HepG2 (cell line): Measurements from ENCODE around the gene CDC42EP5. TPM values are rescaled to one million over a fixed set of nuclear protein-coding genes. Genes with fewer than 3 reads are reported as not detected.

Source experiments
- ATAC-seq: fragments of 200-7000 bp; cut with Tn5 transposase; 3 replicates; pipeline ENCODE4 v1.9.1; 2020; ENCODE audit warnings: mild to moderate bottlenecking, moderate library complexity
- BruUV-seq: library from RNA; stranded (reverse); fragments of 400-500 nt; replicated peaks from 2 replicates; lab custom pipeline; 2021; lab: Mats Ljungman, UMichigan
- CTCF ChIA-PET: fragments of 300-600 bp; formaldehyde crosslinking; extraction: SDS; loops from one replicate; lab custom pipeline; 2021; ENCODE audit warnings: low total read pairs, inconsistent platforms, low intra/inter-chr PET ratio; lab: Yijun Ruan, JAX
- POLR2A ChIA-PET: fragments of 350-600 bp; sonication (Branson Sonifier 250); formaldehyde crosslinking; loops from one replicate; lab custom pipeline; 2020; ENCODE audit warnings: antibody characterized with exemption, inconsistent platforms; lab: Yijun Ruan, JAX
- DNase-seq: peaks from one replicate; pipeline ENCODE4 v3.0.0-alpha.2; 2015; ENCODE audit warnings: low spot score
- FAIRE-seq: peaks from 3 replicates; lab custom pipeline; 2011; peaks lifted over from hg19 to GRCh38; lab: Jason Lieb, UNC
- H2AFZ ChIP-seq: one replicate; pipeline ENCODE4 v1.6.1; 2011; ENCODE audit warnings: low read length, inconsistent platforms
- H3K27ac ChIP-seq: fragments of 300-600 bp; 3 replicates; pipeline ENCODE4 v1.8.0; 2011; ENCODE audit warnings: mixed run types, mild to moderate bottlenecking, mixed read lengths, low read length, inconsistent platforms; ENCODE audit not compliant: insufficient read depth; ENCODE audit errors: extremely low read length
- H3K27me3 ChIP-seq, 2 experiments: fragments of 200-600 bp in 1 of 2; 2 replicates in 1 of 2; 3 replicates in 1 of 2; pipeline versions ENCODE4 v1.6.0 to v1.8.0; 2011; ENCODE audit warnings: low read length in 2 of 2, mild to moderate bottlenecking in 2 of 2, moderate library complexity in 2 of 2, inconsistent platforms in 1 of 2; ENCODE audit not compliant: insufficient read depth in 2 of 2, control insufficient read depth in 1 of 2
- H3K36me3 ChIP-seq, 2 experiments: fragments of 200-600 bp in 1 of 2; replicated peaks in 1 of 2; 2 replicates in 1 of 2; 3 replicates in 1 of 2; pipeline versions ENCODE4 v1.5.1 to v1.8.0; 2011; ENCODE audit warnings: low read length in 2 of 2, inconsistent platforms in 1 of 2; ENCODE audit not compliant: insufficient read depth in 2 of 2, control insufficient read depth in 1 of 2
- H3K4me1 ChIP-seq: 2 replicates; pipeline ENCODE4 v1.5.1; 2012; ENCODE audit warnings: low read length, inconsistent platforms; ENCODE audit not compliant: insufficient read depth
- H3K4me2 ChIP-seq: 2 replicates; pipeline ENCODE4 v1.6.0; 2011; ENCODE audit warnings: low read depth, low read length, inconsistent platforms
- H3K4me3 ChIP-seq, 3 experiments: fragments of 200-600 bp in 1 of 3; sonication (generic), shearing (Covaris generic) in 1 of 3; replicated peaks in 1 of 3; 2 replicates each; pipeline ENCODE4 v1.5.1; 2011 to 2016; ENCODE audit warnings: low read length in 3 of 3, inconsistent platforms in 2 of 3, low read depth in 2 of 3, mild to moderate bottlenecking in 2 of 3, control low read depth in 1 of 3, mixed read lengths in 1 of 3; ENCODE audit not compliant: insufficient read depth in 1 of 3
- H3K79me2 ChIP-seq: one replicate; pipeline ENCODE4 v1.6.1; 2011; ENCODE audit warnings: low read length, inconsistent platforms; ENCODE audit not compliant: insufficient read depth
- H3K9ac ChIP-seq: 2 replicates; pipeline ENCODE4 v1.6.0; 2011; ENCODE audit warnings: mild to moderate bottlenecking, low read depth, low read length, inconsistent platforms; ENCODE audit not compliant: insufficient read depth
- H3K9me3 ChIP-seq: 2 replicates; pipeline ENCODE4 v1.5.1; 2012; ENCODE audit warnings: mild to moderate bottlenecking, low read length
- H4K20me1 ChIP-seq: 2 replicates; pipeline ENCODE4 v1.6.0; 2011; ENCODE audit warnings: inconsistent platforms, mild to moderate bottlenecking, low read length, moderate library complexity; ENCODE audit not compliant: insufficient read depth
- AFF4 ChIP-seq: sonication (generic); formaldehyde crosslinking; IDR thresholded peaks from 2 replicates; pipeline ENCODE4 v1.4.0; 2020; ENCODE audit warnings: missing genetic modification reagents
- DBP ChIP-seq: sonication (generic); formaldehyde crosslinking; IDR thresholded peaks from 2 replicates; pipeline ENCODE4 v1.4.0; 2020; ENCODE audit warnings: missing genetic modification reagents; ENCODE audit errors: not compliant biosample characterization
- DMTF1 ChIP-seq: sonication (generic); formaldehyde crosslinking; IDR thresholded peaks from 2 replicates; pipeline ENCODE4 v1.4.0; 2020; ENCODE audit warnings: mild to moderate bottlenecking, missing genetic modification reagents
- KAT2B ChIP-seq: fragments of 150-350 bp; IDR thresholded peaks from 2 replicates; pipeline ENCODE4 v1.6.1; 2014; ENCODE audit warnings: low read depth, low read length, borderline replicate concordance
- POGK ChIP-seq: sonication (generic); formaldehyde crosslinking; conservative IDR thresholded peaks from 2 replicates; pipeline ENCODE4 v1.8.0; 2022; ENCODE audit warnings: mild to moderate bottlenecking, moderate library complexity, missing genetic modification reagents
- PREB ChIP-seq: sonication (generic); formaldehyde crosslinking; IDR thresholded peaks from 2 replicates; pipeline ENCODE4 v1.4.0; 2020; ENCODE audit warnings: missing genetic modification reagents
- RFX1 ChIP-seq: fragments of 450-650 bp; IDR thresholded peaks from 2 replicates; pipeline ENCODE4 v1.6.1; 2017
- ZFP36L1 ChIP-seq: sonication (generic); formaldehyde crosslinking; IDR thresholded peaks from 2 replicates; pipeline ENCODE4 v1.8.0; 2022; ENCODE audit warnings: mild to moderate bottlenecking, missing genetic modification reagents, moderate library complexity
- ZFP91 ChIP-seq: sonication (generic); formaldehyde crosslinking; IDR thresholded peaks from 2 replicates; pipeline ENCODE4 v1.9.0; 2022; ENCODE audit warnings: missing genetic modification reagents, mild to moderate bottlenecking, borderline replicate concordance
- ZFX ChIP-seq: sonication (generic); formaldehyde crosslinking; IDR thresholded peaks from 2 replicates; pipeline ENCODE4 v1.4.0; 2020; ENCODE audit warnings: mild to moderate bottlenecking, low read depth, missing genetic modification reagents, moderate library complexity
- ZNF232 ChIP-seq: sonication (generic); formaldehyde crosslinking; IDR thresholded peaks from 2 replicates; pipeline ENCODE4 v1.4.0; 2020; ENCODE audit warnings: missing genetic modification reagents, borderline replicate concordance
- ZNF292 ChIP-seq: sonication (generic); formaldehyde crosslinking; IDR thresholded peaks from 2 replicates; pipeline ENCODE4 v1.8.1; 2022; ENCODE audit warnings: mild to moderate bottlenecking, low read depth, missing genetic modification reagents, borderline replicate concordance
- WGBS: methylation state at CpG from one replicate; pipeline ENCODE4 v1.1.6; 2017; ENCODE audit warnings: low lambda C conversion rate; 5-methylcytosine and 5-hydroxymethylcytosine counted together
- in situ Hi-C: cut with HindIII; loops from 2 replicates; pipeline ENCODE4 v1.10.0; 2017; ENCODE audit warnings: low pct_unique_long_range_greater_than_20kb; ENCODE audit not compliant: extremely low pct_ligation_motif_present
- intact Hi-C: fragments of 100-400 bp; cut with micrococcal nuclease; formaldehyde crosslinking; loops from one replicate; pipeline ENCODE4 v1.10.0; 2022; ENCODE audit not compliant: unreplicated experiment
- polyA plus RNA-seq, 8 experiments: library from polyadenylated mRNA; depleted of rRNA in 3 of 8; stranded (reverse) in 7 of 8; unstranded in 1 of 8; fragments of >200 nt; fragmentation: Illumina TruSeq in 4 of 8; extraction: Trizol in 4 of 8; gene quantifications; 2 replicates each; pipeline versions ENCODE4 v1.2.1 to v1.2.3, GENCODE V29; 2011 to 2016; ENCODE audit warnings: low read depth in 4 of 8, missing spikeins in 1 of 8, mixed read lengths in 1 of 8; ENCODE audit not compliant: insufficient read depth in 1 of 8
- total RNA-seq, 5 experiments: library from RNA; depleted of rRNA; stranded (reverse); fragments of >200 nt; fragmentation: Illumina TruSeq; extraction: Trizol; gene quantifications; 2 replicates each; pipeline ENCODE4 v1.2.3, GENCODE V29; 2016; ENCODE audit warnings: low read depth in 1 of 5

Gene CDC42EP5
- total and polyA plus RNA-seq, 2 of the 13 experiments (the other 11 are each of a cell fraction or from before 2014, with no cell fraction given): 0.41 to 1.6 TPM

GRCh38 chr19:54475706-54476105, 2.6 kb upstream of the CDC42EP5 start:
- no peak overlapping the region for H3K27ac ChIP-seq
- FAIRE-seq (no peak), ATAC-seq (no peak), DNase-seq (no peak)
- no peak overlapping the region for H3K9ac ChIP-seq
- no peak overlapping the region for H3K4me3 ChIP-seq
- CTCF ChIA-PET: no interaction called here
- no peak overlapping the region for H3K4me2 ChIP-seq
- no peaks in the 10 kb centered on the region for H4K20me1 ChIP-seq
- in situ Hi-C loops (loop anchor here (10.0 kb wide), 1 partner anchor 199 kb away; no protein-coding TSS in a partner anchor), intact Hi-C loops (no loop called here)
- H3K4me1 ChIP-seq: peaks cover 35% of the 10 kb centered on the region
- H3K79me2 ChIP-seq: no peaks in the 10 kb centered on the region
- H3K9me3 ChIP-seq: no peaks in the 10 kb centered on the region
- no TSS peak for BruUV-seq
- no peak overlapping the region for H2AFZ ChIP-seq
- H3K36me3 ChIP-seq: no peaks in the 10 kb centered on the region
- POLR2A ChIA-PET: no interaction called here
- WGBS: 55% methylated on average over 11 of the region's 11 CpGs
- H3K27me3 ChIP-seq: no peaks in the 10 kb centered on the region; a peak in 1 of 5 replicates
- TF ChIP-seq PREB (CRISPR knock-in tag) (no peak), POGK (CRISPR knock-in tag) (no peak), ZFX (CRISPR knock-in tag) (no peak), DBP (CRISPR knock-in tag) (no peak), KAT2B (no peak), RFX1 (no peak), ZFP91 (no peak), AFF4 (CRISPR knock-in tag) (no peak), ZFP36L1 (no peak), DMTF1 (no peak), ZNF232 (CRISPR knock-in tag) (no peak), ZNF292 (CRISPR knock-in tag) (no peak)
